SK-MEL-5 (cell line): ENCODE measurements around the gene SOCS7. TPM values are rescaled to one million over a fixed set of nuclear protein-coding genes. Genes with fewer than 3 reads are reported as not detected.

Source experiments
- DNase-seq: peaks from one replicate; pipeline ENCODE4 v3.0.0-alpha.2; 2016; ENCODE audit warnings: low read depth, low spot score
- in situ Hi-C: cut with HindIII; loops from 2 replicates; pipeline ENCODE4 v1.10.0; 2016; ENCODE audit warnings: low sequenced_read_pairs, high pct_unique_total_duplicates, low pct_unique_long_range_greater_than_20kb
- total RNA-seq: library from RNA; depleted of rRNA; stranded (reverse); fragments of >200 nt; shearing (Covaris generic); gene quantifications from 2 replicates; pipeline ENCODE4 v1.2.3, GENCODE V29; 2014

The SOCS7 gene
- total RNA-seq, 1 experiment from 2014 or later, result 17.3 TPM

GRCh38 chr17:38353668-38354067, 2.0 kb downstream of the SOCS7 start:
- in situ Hi-C loops, result no loop called here

GRCh38 chr17:38354466-38354865, 2.8 kb downstream of the SOCS7 start:
- DNase-seq, result no peak
- in situ Hi-C loops, result no loop called here

More at GRCh38 chr17:38353668-38354067, 2.0 kb downstream of the SOCS7 start:
- DNase-seq, result no peak

DNA sequence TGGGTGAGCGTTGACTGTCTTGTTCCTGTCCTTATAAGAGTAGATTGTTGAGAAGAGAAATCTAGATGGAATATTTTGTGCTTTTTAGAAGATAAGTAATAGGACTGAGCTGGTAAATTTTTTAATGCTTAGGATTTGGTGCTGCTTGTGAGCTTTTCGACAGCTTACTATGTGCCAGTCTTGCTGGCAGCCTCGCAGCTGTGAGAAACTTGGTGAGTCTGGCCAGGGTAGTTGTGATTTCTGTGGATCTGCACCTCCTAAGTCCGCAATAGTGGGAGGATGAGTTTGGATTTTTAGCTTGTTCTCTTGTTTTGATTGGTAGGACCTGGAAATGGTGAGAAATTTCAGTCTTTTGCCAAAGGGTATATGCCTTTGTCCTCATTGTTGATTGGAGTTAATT, 3.6 kb downstream of the SOCS7 start:
- in situ Hi-C loops, result no loop called here
- no peak for DNase-seq

DNA sequence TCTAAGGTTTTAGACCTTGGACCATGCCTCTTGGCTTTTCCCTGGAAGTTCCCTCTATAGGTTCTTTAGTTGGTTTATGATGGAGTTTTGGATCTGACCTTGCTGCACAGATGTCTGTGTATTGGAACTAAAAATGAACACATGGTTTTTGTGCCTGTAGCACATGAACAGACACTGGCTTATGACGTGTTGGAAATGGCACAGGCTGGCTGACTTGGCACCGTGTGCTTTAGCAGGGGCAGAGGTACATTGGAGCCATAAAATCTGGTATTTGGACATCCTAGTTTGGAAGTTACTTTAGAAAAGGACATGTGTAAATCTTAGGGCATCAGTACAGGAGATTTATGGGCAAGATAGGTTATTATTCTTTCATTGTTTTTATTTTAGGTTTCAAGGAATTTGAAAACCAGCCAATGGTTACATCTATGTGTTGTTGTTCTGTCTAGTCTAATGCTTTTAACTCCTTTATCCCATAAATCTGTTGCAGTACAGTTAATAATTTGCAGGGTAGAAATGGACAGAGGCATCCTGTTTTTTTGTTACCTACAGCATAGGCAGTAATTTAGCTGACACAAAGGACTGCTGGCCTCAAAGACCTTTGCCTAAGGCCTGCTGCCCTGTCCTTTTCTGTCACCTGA, 6.0 kb downstream of the SOCS7 start:
- in situ Hi-C loops, result no loop called here
- DNase-seq, result no peak

DNA sequence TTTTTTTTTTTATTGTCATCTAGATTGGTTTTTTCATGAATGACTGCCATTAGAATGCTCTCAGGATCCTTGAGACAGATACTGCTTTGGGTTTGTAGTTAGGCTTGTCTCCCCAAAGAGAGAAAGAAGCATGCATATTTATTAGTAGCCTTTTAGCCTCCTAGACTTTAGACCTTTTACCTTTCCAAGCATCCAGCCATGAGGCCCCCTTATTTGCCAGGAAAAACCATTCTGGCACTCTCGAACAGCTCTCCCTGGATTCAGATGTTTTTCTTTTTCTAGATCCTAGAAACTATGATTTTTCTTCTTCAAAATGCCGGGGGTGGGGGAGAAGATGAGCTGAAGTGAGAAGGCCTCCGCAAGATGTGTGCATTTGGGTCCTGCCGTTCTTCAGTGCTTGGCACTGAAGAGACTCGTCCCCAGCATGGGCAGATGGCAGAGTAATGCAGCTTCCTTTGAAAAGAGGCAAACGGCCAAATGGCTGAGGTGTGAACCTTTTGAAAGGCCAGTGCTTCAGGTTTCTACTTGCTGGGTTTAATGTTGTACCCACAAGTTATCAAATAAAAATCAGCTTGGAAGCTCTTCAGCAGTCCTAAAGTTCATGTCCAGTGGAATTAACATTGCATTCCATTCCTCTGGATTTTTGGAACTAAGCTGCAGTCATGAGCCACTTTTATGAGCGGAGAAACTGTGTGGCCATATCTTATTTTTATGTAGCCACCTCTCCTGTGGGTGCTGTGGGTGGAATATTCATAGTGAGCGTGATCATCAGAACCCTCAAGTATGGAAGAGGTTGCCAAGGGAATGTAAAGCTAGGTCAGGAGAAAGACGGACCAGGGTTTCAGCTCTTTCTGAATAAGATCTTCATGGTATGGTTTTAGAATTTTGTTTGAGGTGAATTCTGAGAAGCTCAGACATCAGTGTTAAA, 7.2 kb downstream of the SOCS7 start:
- in situ Hi-C loops, result no loop called here
- no peak for DNase-seq

- DNase-seq, result no peak
- in situ Hi-C loops, result no loop called here
Measured at GRCh38 chr17:38361694-38362465, 10.2 kb downstream of the SOCS7 start.

DNA sequence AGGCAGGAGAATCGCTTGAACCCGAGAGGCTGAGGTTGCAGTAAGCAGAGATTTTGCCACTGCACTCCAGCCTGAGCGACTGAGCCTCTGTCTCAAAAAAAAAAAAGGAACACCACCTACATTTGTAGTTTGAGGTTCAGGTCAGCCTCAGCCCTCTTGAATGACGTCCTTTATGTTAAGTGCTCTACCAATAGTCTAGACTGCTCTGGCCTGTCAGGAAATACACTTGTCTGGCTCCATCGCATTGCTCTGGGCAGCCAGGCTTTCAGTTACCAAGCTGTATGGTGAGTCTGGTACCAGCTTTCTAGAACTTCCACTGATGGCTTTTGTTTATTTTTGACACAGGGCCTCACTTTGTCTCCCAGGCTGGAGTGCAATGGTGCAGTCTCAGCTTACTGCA, 11.4 kb downstream of the SOCS7 start:
- in situ Hi-C loops, result no loop called here
- no peak for DNase-seq

DNA sequence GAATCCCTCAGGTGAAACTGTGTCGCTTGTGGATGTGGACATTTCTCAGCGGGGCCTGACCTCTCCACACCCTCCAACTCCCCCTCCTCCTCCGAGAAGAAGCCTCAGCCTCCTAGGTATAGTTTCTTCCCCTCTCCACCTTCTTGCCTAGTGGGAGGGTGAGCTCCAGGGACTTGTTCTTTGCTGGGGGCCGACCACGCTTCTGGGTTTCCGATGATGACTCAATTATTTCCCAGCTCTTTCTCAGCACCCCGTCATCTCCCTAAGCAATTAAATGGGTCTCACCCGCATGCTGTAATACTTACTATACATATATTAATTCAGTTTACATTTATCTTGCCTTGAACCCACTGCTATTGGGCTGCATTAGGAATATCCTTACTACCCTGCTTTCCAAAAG, 13.1 kb downstream of the SOCS7 start:
- DNase-seq, result no peak
- in situ Hi-C loops, result no loop called here

DNA sequence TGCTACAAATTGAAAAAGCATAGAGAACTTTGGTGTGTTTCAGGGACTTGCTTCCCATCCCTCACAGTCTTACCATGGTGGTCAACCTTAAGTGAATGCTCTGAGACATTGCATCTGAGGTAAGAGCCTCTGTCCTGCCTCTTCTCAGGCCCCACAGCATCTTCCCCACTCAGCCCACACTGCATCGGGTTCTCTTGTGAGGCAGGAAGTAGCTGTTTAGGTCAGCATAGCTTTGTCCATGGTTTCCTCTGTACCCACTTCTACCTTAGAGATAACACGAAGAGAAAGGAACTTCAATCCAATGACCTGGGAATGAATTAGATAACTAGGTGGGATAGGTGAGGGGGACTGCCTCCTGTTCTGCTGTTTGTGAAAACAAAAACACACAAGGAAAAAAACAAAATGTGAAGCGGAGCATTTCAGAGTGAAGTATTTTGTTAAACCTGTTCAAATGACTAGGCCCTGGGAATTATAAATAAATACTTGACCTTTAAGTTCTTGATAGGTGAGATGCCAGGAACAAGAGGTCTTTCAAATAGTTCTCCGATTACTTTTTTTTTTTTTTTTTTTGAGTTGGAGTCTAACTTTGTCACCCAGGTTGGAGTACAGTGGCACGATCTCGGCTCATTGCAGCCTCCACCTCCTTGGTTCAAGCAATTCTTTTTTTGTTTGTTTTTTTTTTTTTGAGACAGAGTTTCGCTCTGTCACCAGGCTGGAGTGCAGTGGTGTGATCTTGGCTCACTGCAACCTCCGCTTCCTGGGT, 17.7 kb downstream of the SOCS7 start:
- no peak for DNase-seq
- in situ Hi-C loops, result no loop called here

- DNase-seq, result no peak
- in situ Hi-C loops, result no loop called here
Measured at GRCh38 chr17:38379448-38379847, 27.8 kb downstream of the SOCS7 start.

GRCh38 chr17:38395090-38395489, 43.4 kb downstream of the SOCS7 start:
- in situ Hi-C loops, result no loop called here

DNA sequence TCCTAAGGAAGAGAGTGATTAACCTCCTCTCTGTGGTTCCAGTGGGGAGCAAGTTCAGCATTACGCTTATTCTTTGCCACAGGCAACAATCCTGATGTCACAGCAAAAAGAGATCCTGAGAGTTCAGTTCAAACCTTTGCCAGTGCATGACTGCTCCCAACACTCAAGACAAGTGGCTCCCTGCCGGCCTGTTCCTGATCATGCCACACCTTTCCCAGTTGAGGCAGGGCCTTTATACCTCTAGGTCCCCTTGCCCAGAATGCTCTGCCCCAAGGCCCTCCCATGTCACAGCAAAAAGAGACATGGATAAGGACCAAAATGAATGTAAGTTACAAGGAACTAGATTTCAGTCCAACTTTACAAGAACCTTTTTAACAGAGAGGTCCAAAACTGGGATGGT, 45.6 kb downstream of the SOCS7 start:
- in situ Hi-C loops, result no loop called here
- no peak for DNase-seq

More at GRCh38 chr17:38395090-38395489, 43.4 kb downstream of the SOCS7 start:
- DNase-seq, result no peak

DNA sequence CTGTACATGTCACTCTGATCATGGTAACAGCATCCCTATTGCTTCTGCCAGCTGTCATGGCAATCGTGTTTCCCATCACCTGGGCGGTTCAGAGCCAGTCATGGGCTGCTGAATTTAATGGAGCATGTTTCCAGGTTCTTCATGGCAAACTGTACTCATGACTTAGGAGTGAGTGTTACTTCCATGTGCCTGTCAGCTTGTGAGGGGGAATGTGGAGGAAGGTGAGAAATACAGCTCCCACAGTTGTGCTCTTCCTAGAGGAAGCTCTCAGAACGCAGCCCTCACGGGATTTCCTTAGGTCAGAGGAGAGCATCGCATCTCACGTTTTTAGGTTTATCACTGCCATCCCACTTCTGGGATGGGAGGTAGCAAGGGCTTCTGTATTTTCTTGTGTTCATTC, 48.6 kb downstream of the SOCS7 start:
- in situ Hi-C loops, result no loop called here

DNA sequence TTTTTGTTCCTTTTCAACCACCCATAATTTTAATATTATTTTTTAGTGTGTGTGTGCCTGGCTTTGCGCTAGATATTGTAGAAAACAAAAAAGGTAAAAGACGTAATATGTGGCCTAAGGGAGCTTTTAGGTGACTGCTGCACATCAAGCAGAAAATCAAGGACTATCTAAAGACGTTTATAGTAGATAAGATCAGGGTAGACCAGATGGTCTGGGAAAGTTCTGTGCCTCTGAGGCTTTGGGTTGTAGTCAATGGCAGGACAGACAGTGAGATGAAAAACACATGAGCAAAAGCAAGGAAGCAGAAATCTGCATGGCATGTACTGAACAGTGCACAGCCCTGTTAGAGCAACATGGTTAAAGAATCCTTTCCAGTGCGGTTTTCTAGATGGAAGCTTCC, 49.8 kb downstream of the SOCS7 start:
- DNase-seq, result no peak
- in situ Hi-C loops, result no loop called here

More for the DNA sequence above, 48.6 kb downstream of the SOCS7 start:
- no peak for DNase-seq

GRCh38 chr17:38402897-38403296, 51.3 kb downstream of the SOCS7 start:
- no peak for DNase-seq
- in situ Hi-C loops, result no loop called here

DNA sequence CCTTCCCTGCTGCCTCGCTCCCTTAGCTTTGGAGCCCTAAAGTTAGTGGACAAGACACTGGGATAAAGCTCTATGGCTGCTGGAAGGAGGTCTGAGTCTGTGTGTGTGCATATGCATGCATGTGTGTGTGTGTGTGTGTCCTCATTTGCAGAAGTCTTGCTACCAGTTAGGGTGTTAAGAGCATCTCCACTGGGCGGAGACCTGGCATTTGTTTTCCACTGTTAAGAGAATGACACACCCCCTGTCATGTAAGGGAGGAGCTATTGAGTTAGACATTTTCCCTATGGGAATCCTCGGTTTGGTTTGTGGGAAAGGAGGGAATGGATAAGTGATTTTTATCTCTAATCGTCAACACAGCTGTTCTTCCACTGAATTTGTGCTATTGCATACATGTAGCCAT, 51.8 kb downstream of the SOCS7 start:
- in situ Hi-C loops, result no loop called here
- DNase-seq, result peak; percentile 34

DNA sequence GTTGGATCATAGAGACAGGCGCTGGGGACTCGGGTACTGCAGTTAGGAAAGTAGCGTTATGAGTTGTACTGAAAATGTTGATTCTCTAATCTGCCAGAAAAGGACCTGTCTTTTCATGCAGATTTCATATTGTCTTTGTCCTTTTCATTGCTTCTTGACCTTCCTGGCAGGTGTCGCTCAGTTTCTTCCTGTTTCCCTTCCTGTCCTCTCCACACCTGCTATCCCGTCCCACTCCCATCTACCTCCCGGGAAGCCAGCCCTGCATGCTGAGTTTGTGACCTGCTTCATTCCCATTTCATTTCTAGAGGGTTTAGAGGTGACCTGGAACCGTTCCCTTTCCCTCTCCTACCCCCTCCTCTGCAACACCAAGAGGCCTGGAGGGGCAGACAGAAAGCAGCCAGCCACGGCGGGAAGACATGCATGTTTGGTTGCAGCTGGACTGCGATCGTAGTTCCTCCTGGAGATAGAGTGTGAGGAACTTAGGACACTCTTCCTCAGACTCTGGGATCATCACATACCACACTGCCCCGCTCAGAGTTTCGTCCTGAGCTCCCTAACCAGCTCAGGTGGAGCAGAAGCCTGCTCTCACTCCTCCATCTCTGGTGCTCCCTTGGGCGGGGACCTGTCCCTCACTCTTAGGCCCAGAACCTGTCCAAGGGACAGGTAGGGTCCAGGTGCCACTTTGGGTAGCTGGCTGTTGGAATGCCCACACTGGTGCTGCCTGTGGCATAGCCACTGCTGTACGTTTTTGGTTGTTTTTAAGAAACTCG, 52.7 kb downstream of the SOCS7 start:
- no peak for DNase-seq

More for the DNA sequence above, 52.7 kb downstream of the SOCS7 start:
- in situ Hi-C loops, result no loop called here
